ENCODE results near the gene MRPL45.

The MRPL45 gene

GRCh38 chr17:38349097-38349730, 52.2 kb downstream of the MRPL45 start:
- DNase-seq (ENCODE audit: low read depth): peak; percentile 81

GRCh38 chr17:38350035-38350434, 53.1 kb downstream of the MRPL45 start:
- DNase-seq (ENCODE audit: low read depth): no peak

DNA sequence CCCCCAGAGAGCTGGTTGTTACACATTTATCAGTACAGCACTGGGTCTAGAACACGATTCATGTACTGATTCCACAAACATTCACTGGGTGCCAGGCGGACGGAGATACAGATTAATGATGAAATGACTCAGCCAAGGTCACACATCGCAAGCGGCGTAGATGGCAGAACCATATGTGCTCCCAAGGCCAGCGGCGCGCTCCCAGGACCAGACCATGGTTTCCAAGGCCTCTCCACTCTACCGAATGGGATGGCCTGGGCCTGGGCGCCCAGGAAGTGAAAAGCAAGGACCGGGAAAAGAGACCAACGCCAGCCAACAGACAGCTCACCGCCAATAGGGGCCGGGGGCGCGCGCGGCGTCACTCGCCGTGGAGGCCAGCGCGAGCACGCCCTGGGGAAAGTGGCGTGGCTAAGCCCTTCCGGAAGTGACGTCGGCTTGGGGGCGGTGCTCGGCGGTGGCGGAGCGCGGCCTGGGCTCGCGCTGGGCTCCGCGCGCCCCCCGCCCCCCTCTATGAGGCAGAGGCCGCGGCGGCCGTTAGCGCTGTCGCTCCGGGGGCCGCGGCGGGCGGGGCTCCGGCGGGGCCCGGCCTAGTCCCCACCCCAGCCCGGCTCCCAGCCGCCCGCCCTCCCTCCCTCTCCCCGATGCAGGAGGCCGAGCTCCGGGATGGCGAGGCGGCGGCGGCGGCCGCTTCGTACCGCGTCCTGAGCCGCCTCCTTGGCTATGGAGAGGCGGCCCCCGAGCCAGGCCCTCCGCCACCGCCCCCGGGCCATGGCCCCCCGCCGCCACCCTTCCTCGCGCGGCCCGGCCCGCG, 54.6 kb downstream of the MRPL45 start, which contains the start of gene SOCS7:
SOCS7 (plus strand) TSS at position 433 of the 811 bp plus-strand sequence; CDS start at position 642, 209 bp downstream.
- peak; percentile 92 for DNase-seq (ENCODE audit: low read depth)

DNA sequence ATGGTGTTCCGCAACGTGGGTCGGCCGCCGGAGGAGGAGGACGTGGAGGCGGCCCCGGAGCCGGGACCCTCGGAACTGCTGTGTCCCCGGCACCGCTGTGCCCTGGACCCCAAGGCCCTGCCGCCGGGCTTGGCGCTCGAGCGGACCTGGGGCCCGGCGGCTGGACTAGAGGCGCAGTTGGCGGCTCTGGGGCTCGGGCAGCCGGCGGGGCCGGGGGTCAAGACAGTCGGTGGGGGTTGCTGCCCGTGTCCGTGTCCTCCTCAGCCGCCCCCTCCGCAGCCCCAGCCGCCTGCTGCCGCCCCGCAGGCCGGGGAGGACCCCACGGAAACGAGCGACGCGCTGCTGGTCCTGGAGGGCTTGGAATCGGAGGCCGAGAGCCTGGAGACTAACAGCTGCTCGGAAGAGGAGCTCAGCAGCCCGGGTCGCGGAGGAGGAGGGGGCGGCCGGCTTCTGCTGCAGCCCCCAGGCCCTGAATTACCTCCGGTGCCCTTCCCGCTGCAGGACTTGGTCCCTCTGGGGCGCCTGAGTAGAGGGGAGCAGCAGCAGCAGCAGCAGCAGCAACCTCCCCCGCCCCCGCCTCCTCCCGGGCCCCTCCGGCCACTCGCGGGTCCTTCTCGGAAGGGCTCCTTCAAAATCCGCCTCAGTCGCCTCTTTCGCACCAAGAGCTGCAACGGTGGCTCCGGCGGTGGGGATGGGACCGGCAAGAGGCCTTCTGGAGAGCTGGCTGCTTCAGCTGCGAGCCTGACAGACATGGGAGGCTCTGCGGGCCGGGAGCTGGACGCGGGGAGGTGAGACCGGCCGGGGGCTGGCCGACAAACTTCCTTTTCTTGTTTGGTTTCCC, 55.5 kb downstream of the MRPL45 start:
- DNase-seq (ENCODE audit: low read depth): no peak

DNA sequence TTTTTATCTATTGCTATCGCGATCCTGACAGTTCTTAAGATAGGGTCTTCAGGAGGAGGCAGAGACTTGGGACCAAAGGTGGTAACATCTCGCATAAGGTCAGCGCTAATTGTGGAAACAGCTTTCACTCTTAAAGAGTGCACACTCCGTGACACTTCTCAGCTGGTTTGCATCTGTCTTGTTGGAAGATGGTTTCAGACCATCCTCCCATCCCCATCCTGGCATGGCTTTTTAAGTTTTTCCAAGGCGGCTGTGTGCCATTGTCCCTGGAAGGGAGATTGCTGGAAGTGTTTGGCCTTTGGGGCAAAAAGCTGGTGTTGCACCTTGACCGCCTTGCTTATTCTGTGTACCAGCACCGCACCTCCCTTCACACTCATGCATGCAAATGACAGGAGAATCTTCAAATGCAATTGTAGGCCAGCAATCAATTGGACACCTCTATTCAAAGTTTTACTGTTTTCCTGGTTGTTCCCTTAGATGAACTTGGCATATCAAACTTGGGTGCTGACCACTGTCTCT, 56.2 kb downstream of the MRPL45 start:
- DNase-seq (ENCODE audit: low read depth): no peak

GRCh38 chr17:38353668-38354067, 56.7 kb downstream of the MRPL45 start:
- no peak for DNase-seq (ENCODE audit: low read depth)

DNA sequence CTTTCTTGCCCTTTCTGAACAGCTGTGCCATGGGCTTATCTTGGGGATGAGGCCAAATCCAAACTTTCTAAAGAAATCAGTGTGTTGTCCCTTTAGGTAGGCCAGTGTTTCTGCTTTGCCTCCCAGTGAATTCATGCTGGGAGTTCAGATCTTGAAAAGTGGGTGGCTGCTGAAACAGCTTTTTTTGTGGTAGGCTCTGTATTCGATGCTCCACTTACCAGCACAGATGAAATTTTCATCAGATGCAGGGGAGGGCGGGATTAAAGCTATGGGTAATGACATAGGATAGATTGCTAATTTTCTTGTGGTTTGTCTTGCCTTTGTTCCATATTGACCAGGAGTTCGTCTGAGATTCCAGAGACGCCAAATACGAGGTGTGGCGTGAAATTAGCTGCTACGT, 57.5 kb downstream of the MRPL45 start:
- DNase-seq (ENCODE audit: low read depth): no peak

DNA sequence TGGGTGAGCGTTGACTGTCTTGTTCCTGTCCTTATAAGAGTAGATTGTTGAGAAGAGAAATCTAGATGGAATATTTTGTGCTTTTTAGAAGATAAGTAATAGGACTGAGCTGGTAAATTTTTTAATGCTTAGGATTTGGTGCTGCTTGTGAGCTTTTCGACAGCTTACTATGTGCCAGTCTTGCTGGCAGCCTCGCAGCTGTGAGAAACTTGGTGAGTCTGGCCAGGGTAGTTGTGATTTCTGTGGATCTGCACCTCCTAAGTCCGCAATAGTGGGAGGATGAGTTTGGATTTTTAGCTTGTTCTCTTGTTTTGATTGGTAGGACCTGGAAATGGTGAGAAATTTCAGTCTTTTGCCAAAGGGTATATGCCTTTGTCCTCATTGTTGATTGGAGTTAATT, 58.3 kb downstream of the MRPL45 start:
- no peak for DNase-seq (ENCODE audit: low read depth)

- no peak for DNase-seq (ENCODE audit: low read depth)
These were observed 60.6 kb downstream of the MRPL45 start for GRCh38 chr17:38357486-38358123.

- no peak for DNase-seq (ENCODE audit: low read depth)
These were observed 61.9 kb downstream of the MRPL45 start for GRCh38 chr17:38358586-38359513.

DNA sequence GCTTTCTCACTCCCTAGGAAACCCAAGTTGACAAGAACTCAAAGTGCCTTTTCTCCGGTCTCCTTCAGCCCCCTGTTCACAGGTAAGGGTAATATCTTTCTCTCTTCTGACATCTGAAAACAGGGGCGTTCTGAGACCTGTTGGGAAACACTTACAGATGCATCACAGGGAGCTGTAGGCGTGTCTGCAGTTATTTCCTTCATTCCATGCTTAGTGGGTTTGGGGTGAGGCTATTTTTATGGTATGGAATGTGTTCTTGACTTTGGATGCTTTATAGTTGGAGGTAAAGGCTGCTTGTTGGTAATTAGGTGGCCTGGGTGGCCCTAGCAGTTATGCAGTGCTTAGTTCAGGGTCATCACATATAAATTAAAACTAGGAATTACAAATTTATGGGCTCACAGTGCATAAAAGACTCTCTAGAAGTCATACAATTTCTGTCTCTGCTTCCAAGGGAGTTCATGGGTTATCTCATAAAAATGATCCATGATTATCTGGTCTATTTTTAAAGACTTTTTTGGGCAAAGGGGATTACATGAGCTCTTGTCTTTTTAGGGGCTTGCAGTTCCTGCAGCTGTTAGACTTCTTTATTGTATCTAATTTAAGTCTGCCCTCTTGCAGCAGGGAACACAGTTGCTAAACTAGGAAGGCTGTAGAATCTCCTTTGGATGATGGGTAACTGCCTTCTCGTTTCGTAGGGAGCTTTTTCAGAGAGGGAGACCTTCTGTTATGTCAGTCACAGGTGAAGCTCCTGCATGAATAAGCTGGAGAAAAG, 64.9 kb downstream of the MRPL45 start:
- no peak for DNase-seq (ENCODE audit: low read depth)

- no peak for DNase-seq (ENCODE audit: low read depth)
These were observed 66.0 kb downstream of the MRPL45 start for GRCh38 chr17:38363016-38363415.

GRCh38 chr17:38364741-38365140, 67.8 kb downstream of the MRPL45 start:
- DNase-seq (ENCODE audit: low read depth): no peak

- no peak for DNase-seq (ENCODE audit: low read depth)
These were observed 72.3 kb downstream of the MRPL45 start for GRCh38 chr17:38369124-38369886.

Measured in stimulated activated CD8-positive, alpha-beta memory T cell treated with anti-CD3 and anti-CD28 coated beads, Interleukin-4, amount 100 ng/mL, for 24 hours (primary cell).